ENCODE results near the gene CCL1.

Gene CCL1

GRCh38 chr17:34363183-34363661 is at the start of gene CCL1:
CCL1 (minus strand) TSS chr17:34363233; CDS start chr17:34363161, 72 bp downstream.
- no peak for DNase-seq

- no peak for DNase-seq
These were observed 49.5 kb upstream of the CCL1 start for GRCh38 chr17:34412534-34412933.

DNA sequence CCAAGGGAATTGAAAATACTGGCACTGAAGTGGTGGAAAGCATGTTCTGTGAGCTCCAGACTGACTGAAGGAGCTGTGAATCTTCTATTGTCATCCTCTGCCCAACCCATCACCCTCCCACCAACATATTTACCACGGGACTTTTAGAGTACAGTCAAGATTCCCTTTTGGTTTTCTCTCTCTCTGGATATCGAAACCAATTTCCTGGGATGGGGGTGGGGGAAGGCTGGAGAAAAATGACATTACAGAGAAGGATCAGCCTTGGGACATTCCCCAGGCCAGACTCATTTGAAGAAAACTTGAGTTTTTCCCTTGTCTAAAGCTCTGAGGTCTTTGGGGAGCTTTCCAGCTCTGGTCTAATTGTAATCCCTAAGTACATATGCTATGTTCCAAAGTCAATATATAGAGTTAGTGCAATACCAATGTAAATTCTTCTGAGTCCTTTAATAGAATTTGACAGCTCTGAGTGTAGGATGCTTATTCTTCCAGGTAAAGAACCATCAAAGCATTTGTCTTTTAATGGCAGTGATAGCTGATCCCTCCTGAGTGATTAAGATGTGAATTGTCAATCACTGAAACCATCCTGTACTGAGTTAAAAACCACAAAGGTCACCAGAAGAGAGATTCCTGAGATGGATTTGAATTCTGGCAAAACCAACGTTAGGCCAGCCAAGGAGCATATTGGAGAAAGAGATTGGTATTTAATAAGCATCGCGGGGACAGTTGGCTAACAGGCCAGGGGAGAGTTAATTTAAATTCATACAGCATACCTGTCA is 48.8 kb upstream of the CCL1 start:
- no peak for DNase-seq

- no peak for DNase-seq
These were observed 46.3 kb upstream of the CCL1 start for GRCh38 chr17:34409352-34409751.

DNA sequence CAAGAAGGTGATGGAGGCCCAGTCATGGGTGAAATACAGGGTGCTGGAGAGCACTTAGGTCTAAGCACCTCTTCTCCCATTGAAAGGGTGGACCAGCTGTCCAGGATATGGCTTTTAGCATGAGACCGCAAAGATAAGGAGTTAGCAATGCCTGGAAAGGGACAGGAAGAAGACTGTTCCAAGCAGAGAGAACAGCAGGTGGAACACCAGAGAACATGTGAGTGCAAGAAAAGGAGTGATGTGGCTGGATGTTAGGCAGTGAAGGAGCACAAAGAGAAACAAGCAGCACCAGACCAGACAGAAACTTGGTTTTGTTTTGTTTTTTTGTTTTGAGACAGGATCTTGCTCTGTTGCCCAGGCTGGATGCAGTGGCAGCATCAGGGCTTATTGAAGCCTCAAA is 45.4 kb upstream of the CCL1 start:
- no peak for DNase-seq

DNA sequence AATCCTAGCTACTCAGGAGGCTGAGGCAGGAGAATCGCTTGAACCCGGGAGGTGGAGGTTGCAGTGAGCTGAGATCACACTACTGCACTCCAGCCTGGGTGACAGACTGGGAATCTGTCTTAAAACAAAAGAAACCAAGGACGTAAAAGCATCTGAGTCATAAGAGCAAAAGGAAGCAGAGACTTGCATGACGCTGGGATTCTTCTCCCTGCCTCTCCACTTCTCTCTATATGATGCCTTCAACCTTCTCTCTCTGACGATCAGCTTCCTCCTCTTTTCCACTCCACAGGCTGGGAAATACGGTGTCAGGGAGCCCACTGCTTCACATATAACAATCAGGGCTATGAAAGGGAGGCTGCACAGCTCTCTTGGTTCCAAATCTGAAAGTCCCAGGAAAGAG is 43.2 kb upstream of the CCL1 start:
- no peak for DNase-seq

- no peak for DNase-seq
These were observed 40.0 kb upstream of the CCL1 start for GRCh38 chr17:34403006-34403405.

DNA sequence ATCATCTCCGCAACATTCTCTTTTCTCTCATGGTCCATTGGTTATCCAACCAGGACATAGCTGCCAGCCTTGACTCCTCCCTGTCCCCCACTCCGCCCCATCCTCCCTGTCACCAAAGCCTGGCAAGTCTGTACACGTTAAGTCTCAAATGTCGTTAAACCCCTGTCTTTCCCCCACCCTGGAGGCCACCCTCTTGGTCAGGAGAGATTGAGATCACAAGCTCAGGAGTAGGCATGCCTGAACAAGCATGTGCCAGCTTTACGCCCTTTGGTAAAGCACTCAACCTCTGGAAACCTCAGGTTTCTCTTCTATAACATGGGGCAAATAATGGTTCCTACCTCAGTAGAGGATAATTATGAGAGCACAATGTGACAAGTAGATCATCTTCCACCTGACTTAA is 38.1 kb upstream of the CCL1 start:
- no peak for DNase-seq

GRCh38 chr17:34400301-34400931 is 37.4 kb upstream of the CCL1 start:
- no peak for DNase-seq

DNA sequence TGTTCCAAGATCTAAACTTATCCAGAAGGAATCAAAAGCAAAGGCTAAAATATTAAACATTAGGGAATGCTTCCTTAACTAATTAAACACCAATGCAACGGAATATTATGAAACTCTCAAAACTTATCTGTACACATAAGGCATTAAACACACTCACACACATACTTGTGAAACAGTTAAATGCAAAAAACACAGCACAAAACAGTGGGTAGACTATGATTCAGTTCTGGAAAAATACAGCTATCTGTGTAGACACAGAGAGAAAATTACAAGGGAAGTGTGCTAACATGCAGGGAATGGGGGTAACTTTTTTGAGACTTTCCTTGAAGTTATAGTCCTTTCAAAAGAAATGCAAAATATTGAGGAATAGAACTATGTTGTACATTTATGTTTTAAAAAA is 36.7 kb upstream of the CCL1 start:
- no peak for DNase-seq

DNA sequence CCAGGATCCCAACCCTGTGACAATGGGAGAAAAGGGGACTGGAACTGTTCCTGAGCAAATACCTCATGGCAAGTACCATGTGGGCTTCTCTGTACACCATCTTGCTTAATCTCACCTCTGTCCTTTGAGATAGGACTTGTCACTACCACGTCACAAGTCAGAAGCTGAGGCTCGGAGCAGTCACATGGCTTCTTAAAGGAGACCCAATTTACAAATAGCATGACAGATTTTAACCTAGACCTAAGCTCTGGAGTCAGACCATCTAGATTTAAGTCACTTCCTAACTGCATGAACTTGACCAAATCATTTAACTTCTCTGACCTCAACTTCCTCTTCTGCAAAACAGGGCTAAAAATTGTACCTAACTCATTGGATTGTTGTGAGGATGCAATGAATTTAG is 36.0 kb upstream of the CCL1 start:
- DNase-seq = no peak

GRCh38 chr17:34397265-34397664 is 34.2 kb upstream of the CCL1 start:
- DNase-seq = no peak

- no peak for DNase-seq
These were observed 30.4 kb upstream of the CCL1 start for GRCh38 chr17:34393401-34393800.

DNA sequence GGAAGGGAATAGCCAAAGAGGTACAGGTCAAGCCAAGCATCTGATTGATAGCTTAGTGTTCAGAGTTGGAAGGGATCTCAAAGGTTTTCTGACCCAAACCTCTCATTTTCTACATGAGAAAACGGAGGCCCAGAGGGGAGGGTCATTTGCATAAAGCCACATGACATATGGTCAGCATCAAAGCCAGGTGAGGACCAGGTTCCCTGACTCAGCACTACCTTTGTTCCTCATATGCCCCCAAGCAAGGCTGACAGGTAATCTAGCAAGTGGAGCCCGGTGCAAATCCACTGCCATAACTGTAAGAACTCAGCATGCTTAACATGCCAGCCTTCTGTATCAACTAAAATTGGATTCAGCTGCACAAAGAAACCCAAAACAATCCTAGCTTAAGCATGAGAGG is 28.2 kb upstream of the CCL1 start:
- no peak for DNase-seq

DNA sequence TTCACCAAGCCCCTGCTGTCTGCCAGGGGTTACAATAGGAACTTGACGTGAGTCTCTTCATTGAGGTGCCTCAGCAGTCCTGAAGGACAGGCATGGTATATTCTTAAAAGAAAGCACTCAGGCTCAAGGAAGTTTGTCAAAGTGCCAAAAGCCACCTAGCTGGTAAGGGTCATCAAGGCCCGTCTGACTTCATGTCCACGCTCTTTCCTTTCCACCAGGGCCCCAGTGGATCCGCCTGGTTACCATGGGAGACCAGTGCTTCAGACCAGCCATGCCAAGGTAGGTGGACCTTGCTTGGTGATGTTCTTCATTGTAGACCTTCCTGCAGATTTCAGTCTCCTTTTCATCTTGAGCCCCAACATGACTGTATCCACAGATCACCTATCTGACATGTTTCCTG is 27.6 kb upstream of the CCL1 start:
- no peak for DNase-seq

DNA sequence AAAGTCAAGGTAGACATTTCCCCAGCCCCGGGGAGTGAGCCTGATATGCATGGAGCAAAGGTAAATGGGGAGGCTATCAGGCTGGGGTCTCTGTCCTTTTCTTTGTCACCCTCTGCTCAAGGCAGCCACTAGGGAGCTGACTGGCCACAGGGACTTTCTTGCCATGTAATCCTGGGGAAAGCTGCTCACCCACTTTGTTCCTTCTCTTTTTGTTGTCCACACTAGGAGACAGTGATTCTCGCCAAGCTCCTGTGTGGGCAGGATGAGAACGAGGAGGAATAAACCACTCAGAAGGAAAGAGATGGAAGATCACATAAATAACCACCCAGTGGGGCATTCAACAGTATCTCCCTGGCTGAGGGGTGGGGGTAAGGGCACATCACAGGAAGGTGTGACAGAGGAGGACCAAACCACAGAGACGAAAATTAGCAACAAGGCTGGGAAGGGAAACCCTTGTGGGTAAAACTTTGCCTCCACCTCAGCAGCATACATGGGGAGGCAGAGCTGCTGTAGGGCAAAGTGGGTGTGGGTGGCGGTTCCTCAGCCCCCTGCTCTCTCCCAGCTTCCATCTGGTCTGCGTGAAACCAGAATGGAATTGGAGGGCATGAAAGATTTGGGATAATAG is 26.2 kb upstream of the CCL1 start:
- DNase-seq = no peak

DNA sequence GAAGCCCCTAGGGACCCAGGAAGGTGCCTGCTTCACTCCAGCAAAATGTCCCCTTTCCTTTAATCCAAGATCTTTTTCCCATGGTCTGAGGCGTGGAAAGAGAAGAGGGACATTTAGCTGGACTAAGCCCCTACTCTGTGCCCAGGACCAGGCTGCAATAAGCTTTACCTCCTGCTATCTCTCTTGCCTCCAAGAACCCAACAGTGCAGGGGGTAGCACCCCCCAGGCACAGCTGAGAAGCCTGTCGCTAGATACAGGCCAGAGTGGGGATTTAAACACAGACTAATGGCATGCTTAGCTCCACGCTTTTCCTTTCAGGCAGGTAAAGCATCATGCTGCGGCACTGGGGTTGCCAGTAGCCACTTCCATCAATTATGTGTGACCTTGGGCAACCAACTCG is 24.5 kb upstream of the CCL1 start:
- DNase-seq = no peak

- DNase-seq = no peak
These were observed 23.9 kb upstream of the CCL1 start for GRCh38 chr17:34386697-34387550.

DNA sequence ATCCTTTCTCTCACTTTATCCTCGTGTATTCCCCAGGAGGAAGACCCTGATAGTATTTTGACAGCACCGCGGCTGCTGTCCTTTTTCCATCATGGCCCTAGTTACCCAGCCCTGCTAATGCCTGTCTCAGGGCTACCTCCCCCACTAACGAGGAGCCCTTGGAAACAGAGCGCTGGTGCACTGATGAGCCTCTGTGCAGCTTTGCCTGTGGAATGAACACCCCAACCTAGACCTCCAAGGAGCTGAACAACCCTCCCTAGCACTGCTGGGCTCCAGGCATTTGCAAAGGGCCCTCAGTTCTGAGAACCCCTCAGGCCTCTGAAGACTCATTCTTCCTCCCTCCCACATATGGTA is 23.3 kb upstream of the CCL1 start:
- DNase-seq = no peak

GRCh38 chr17:34384822-34385605 is 22.0 kb upstream of the CCL1 start:
- DNase-seq = no peak

DNA sequence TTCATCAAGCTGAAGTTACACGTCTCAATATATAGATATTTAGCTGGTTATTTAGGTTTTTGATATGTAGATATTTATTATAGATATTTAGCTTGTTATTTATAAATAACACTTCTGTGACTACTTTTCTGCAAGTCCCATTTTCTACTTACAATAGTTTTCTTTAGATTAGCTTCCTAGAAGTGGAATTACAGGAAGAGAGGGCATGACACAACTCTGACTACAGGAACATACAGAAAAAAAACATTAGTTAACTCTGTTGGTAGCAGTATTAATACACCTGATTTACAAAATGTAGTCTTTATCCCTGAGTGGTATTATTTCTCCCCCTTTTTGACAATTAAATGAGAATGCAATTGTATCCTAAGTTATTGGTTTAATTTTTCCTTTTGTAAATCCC is 21.2 kb upstream of the CCL1 start:
- DNase-seq = no peak

GRCh38 chr17:34383216-34383615 is 20.2 kb upstream of the CCL1 start:
- DNase-seq = no peak
